ENCODE measurements around the gene COPS3. TPM values are rescaled to one million over a fixed set of nuclear protein-coding genes. Genes with fewer than 3 reads are reported as not detected.

Gene COPS3
- total and polyA plus RNA-seq, 9 of the 15 experiments (the other 6 are each of a cell fraction or from before 2014, with no cell fraction given), result 92.4 to 295 (median 167) TPM

DNA sequence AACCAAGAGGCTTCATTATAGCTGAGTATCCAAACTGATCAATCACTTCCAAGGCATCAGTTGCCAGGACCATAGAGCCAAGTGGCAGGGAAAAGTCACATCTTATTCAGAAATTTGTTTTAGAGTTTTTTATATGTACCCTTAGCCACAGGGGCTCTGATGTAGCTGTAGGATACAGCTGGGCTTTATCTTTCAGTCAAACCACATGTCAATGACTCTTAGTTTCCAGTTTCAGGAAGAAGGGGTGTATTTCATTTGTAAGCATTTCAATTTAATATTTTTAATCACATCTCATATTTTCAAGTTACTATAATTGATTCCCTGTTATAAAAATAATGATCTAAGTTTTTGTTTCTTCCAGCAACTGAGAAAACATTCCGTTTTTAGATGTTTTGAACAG is 41.2 kb downstream of the COPS3 start (continued):
- TF ChIP-seq, protein P1, sequence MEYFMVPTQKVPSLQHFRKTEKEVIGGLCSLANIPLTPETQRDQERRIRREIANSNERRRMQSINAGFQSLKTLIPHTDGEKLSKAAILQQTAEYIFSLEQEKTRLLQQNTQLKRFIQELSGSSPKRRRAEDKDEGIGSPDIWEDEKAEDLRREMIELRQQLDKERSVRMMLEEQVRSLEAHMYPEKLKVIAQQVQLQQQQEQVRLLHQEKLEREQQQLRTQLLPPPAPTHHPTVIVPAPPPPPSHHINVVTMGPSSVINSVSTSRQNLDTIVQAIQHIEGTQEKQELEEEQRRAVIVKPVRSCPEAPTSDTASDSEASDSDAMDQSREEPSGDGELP (CRISPR knock-in tag; IDR thresholded peaks at IDR 0.05; ENCODE audit: borderline replicate concordance), result peak; percentile 21; the same call in 1 of the 2 replicates
- TF ChIP-seq, protein P2, sequence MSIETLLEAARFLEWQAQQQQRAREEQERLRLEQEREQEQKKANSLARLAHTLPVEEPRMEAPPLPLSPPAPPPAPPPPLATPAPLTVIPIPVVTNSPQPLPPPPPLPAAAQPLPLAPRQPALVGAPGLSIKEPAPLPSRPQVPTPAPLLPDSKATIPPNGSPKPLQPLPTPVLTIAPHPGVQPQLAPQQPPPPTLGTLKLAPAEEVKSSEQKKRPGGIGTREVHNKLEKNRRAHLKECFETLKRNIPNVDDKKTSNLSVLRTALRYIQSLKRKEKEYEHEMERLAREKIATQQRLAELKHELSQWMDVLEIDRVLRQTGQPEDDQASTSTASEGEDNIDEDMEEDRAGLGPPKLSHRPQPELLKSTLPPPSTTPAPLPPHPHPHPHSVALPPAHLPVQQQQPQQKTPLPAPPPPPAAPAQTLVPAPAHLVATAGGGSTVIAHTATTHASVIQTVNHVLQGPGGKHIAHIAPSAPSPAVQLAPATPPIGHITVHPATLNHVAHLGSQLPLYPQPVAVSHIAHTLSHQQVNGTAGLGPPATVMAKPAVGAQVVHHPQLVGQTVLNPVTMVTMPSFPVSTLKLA (conservative IDR thresholded peaks at IDR 0.05), result peak in 1 of 2 experiments; percentile 38; a peak in 1 of 4 replicates
- TF ChIP-seq RBBP5 (IDR thresholded peaks at IDR 0.05; ENCODE audit: borderline replicate concordance, insufficient read depth, low read length, poor library complexity, severe bottlenecking) (no peak), DACH1 (IDR thresholded peaks at IDR 0.05; ENCODE audit: partially characterized antibody) (peak; percentile 19), ZNF3 (CRISPR knock-in tag; IDR thresholded peaks at IDR 0.05) (no peak), ETV1 (tag; conservative IDR thresholded peaks at IDR 0.05; ENCODE audit: low read depth) (no peak)

Measured in K562 (cell line).